ENCODE measurements around the gene DENND1A.

DNA sequence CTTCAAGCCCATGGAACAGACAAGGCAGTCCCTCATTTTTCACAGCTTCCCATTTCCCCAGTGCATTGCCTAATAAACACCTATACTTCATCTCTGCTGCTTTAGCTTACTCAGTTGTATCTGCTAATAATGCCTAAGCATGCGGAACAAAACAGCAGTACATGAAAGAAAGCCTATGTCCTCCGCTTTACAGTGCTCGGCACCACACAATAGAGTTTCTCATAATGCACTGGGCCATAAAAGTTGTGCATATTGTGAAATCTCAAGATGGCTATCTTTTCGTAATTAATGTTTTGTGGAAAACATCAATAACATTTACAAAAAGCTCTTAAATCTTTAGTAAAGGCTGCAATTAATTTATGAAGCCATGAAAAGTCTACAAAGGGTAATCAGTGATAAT, 69.3 kb downstream of the DENND1A start:
- TF ChIP-seq, protein P1, sequence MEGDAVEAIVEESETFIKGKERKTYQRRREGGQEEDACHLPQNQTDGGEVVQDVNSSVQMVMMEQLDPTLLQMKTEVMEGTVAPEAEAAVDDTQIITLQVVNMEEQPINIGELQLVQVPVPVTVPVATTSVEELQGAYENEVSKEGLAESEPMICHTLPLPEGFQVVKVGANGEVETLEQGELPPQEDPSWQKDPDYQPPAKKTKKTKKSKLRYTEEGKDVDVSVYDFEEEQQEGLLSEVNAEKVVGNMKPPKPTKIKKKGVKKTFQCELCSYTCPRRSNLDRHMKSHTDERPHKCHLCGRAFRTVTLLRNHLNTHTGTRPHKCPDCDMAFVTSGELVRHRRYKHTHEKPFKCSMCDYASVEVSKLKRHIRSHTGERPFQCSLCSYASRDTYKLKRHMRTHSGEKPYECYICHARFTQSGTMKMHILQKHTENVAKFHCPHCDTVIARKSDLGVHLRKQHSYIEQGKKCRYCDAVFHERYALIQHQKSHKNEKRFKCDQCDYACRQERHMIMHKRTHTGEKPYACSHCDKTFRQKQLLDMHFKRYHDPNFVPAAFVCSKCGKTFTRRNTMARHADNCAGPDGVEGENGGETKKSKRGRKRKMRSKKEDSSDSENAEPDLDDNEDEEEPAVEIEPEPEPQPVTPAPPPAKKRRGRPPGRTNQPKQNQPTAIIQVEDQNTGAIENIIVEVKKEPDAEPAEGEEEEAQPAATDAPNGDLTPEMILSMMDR (IDR thresholded peaks at IDR 0.05), result no peak
- no peak for TF ChIP-seq POLR2A (IDR thresholded peaks at IDR 0.05)
- no peak for TF ChIP-seq EP300 (IDR thresholded peaks at IDR 0.05)
- TF ChIP-seq POLR2AphosphoS5 (IDR thresholded peaks at IDR 0.05), result no peak
